ENCODE measurements around the gene FABP7.

- TF ChIP-seq, protein P1, sequence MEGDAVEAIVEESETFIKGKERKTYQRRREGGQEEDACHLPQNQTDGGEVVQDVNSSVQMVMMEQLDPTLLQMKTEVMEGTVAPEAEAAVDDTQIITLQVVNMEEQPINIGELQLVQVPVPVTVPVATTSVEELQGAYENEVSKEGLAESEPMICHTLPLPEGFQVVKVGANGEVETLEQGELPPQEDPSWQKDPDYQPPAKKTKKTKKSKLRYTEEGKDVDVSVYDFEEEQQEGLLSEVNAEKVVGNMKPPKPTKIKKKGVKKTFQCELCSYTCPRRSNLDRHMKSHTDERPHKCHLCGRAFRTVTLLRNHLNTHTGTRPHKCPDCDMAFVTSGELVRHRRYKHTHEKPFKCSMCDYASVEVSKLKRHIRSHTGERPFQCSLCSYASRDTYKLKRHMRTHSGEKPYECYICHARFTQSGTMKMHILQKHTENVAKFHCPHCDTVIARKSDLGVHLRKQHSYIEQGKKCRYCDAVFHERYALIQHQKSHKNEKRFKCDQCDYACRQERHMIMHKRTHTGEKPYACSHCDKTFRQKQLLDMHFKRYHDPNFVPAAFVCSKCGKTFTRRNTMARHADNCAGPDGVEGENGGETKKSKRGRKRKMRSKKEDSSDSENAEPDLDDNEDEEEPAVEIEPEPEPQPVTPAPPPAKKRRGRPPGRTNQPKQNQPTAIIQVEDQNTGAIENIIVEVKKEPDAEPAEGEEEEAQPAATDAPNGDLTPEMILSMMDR (conservative IDR thresholded peaks at IDR 0.05 in 1 of 2, IDR thresholded peaks at IDR 0.05 in 1 of 2; ENCODE audit: low read depth in 1 of 2, low read length in 2 of 2): no peak
- TF ChIP-seq EZH2 (IDR thresholded peaks at IDR 0.05; ENCODE audit: low read length, missing control alignments): no peak
These were observed 44.8 kb upstream of the FABP7 start for GRCh38 chr6:122734529-122735395.

Data from fibroblast of lung (primary cell).